SU-DHL-6 (cell line): ENCODE measurements around the gene CSTF2.

Experiments
- CTCF ChIP-seq: fragments of 200-600 bp; sonication (generic); IDR thresholded peaks from one replicate; pipeline ENCODE4 v1.5.1; 2017; ENCODE audit warnings: antibody characterized with exemption, mild to moderate bottlenecking, low read length, moderate library complexity; ENCODE audit not compliant: insufficient read depth, poor library complexity, severe bottlenecking
- EZH2phosphoT487 ChIP-seq: fragments of 200-600 bp; sonication (generic), shearing (Covaris generic); conservative IDR thresholded peaks from 2 replicates; pipeline ENCODE4 v1.6.1; 2018; ENCODE audit warnings: mild to moderate bottlenecking, antibody characterized with exemption, low read length, moderate library complexity, mixed read lengths

GRCh38 chrX:100852810-100853209, 32.6 kb downstream of the CSTF2 start:
- TF ChIP-seq CTCF (no peak), EZH2phosphoT487 (no peak)
